ENCODE measurements around the gene DPF3.

The DPF3 gene

GRCh38 chr14:72630374-72630773, 263.5 kb downstream of the DPF3 start:
- no peak for DNase-seq (ENCODE audit: low read depth, low spot score)
- in situ Hi-C loops (cut with HindIII; ENCODE audit: low sequenced_read_pairs): no loop called here
- H3K4me3 ChIP-seq (ENCODE audit: low read depth, low read length): no peak overlapping the region
- no peak for TF ChIP-seq CTCF (IDR thresholded peaks at IDR 0.05; ENCODE audit: low read depth, low read length)

- no peak overlapping the region for H3K4me3 ChIP-seq (ENCODE audit: low read depth, low read length)
- in situ Hi-C loops (cut with HindIII; ENCODE audit: low sequenced_read_pairs): no loop called here
- no peak for TF ChIP-seq CTCF (IDR thresholded peaks at IDR 0.05; ENCODE audit: low read depth, low read length)
- no peak for DNase-seq (ENCODE audit: low read depth, low spot score)
Measured at GRCh38 chr14:72629534-72629933, 264.4 kb downstream of the DPF3 start.

- no peak for TF ChIP-seq CTCF (IDR thresholded peaks at IDR 0.05; ENCODE audit: low read depth, low read length)
- H3K4me3 ChIP-seq (ENCODE audit: low read depth, low read length): no peak overlapping the region
- no peak for DNase-seq (ENCODE audit: low read depth, low spot score)
- in situ Hi-C loops (cut with HindIII; ENCODE audit: low sequenced_read_pairs): no loop called here
Measured at GRCh38 chr14:72625689-72626088, 268.2 kb downstream of the DPF3 start.

GRCh38 chr14:72621387-72622065, 272.4 kb downstream of the DPF3 start:
- TF ChIP-seq CTCF (IDR thresholded peaks at IDR 0.05; ENCODE audit: low read depth, low read length): no peak
- H3K4me3 ChIP-seq (ENCODE audit: low read depth, low read length): no peak overlapping the region
- in situ Hi-C loops (cut with HindIII; ENCODE audit: low sequenced_read_pairs): no loop called here
- DNase-seq (ENCODE audit: low read depth, low spot score): no peak

- in situ Hi-C loops (cut with HindIII; ENCODE audit: low sequenced_read_pairs): no loop called here
- no peak for DNase-seq (ENCODE audit: low read depth, low spot score)
- H3K4me3 ChIP-seq (ENCODE audit: low read depth, low read length): no peak overlapping the region
- TF ChIP-seq CTCF (IDR thresholded peaks at IDR 0.05; ENCODE audit: low read depth, low read length): no peak
Measured at GRCh38 chr14:72619881-72620280, 274.0 kb downstream of the DPF3 start.

GRCh38 chr14:72619111-72619571, 274.8 kb downstream of the DPF3 start:
- DNase-seq (ENCODE audit: low read depth, low spot score): no peak
- in situ Hi-C loops (cut with HindIII; ENCODE audit: low sequenced_read_pairs): no loop called here
- no peak for TF ChIP-seq CTCF (IDR thresholded peaks at IDR 0.05; ENCODE audit: low read depth, low read length)
- no peak overlapping the region for H3K4me3 ChIP-seq (ENCODE audit: low read depth, low read length)
